ENCODE results near the gene FSTL3.

DNA sequence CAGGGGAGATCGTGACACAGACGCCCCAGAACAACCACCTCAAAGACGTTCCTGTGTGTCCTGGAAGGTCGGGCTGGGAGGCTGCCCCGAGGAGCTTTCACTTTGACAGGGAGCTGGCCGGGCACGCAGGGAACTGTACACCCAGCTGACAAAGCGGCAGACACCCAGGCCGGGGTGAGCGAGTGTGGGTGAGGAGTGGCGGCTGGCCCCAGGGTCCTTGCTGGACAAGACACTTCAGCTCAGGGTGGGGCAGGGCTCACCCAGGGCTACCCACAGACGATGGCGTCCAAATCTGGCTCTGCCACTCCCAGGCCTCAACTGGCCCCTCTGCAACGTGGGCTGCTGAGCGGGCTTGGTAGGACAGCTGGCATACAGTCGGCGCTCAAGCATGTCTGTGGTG, 34.5 kb upstream of the FSTL3 start:
- TF ChIP-seq SP1 (IDR thresholded peaks at IDR 0.05) (no peak), FOXM1 (IDR thresholded peaks at IDR 0.05; ENCODE audit: borderline replicate concordance) (no peak), NFRKB (IDR thresholded peaks at IDR 0.05) (no peak), FOXK2 (IDR thresholded peaks at IDR 0.05) (no peak), FOXA1 (IDR thresholded peaks at IDR 0.05) (no peak), L3MBTL2 (conservative IDR thresholded peaks at IDR 0.05) (no peak), HDGF (IDR thresholded peaks at IDR 0.05; ENCODE audit: borderline replicate concordance) (no peak), BHLHE40 (IDR thresholded peaks at IDR 0.05; ENCODE audit: borderline replicate concordance) (no peak), CTBP1 (IDR thresholded peaks at IDR 0.05; ENCODE audit: borderline replicate concordance) (no peak), LEF1 (IDR thresholded peaks at IDR 0.05; ENCODE audit: borderline replicate concordance) (no peak), SUZ12 (IDR thresholded peaks at IDR 0.05) (no peak)

All from HEK293T (cell line).